IPS DF 6.9 (cell line): ENCODE data around the gene ENPP4.
"Not testable (repeated sequence)": the region's sequence is repeated elsewhere in the genome, so short reads cannot be mapped to it uniquely, and the experiment has no call there.

Experiments used
- DNase-seq: peaks from one replicate; pipeline ENCODE4 v3.0.0-alpha.2; 2013; ENCODE audit warnings: low read depth, low spot score
- H3K27ac ChIP-seq: one replicate; pipeline ENCODE4 v1.5.1; 2013; ENCODE audit warnings: low read length, control low read depth
- H3K27me3 ChIP-seq: 2 replicates; pipeline ENCODE4 v1.6.1; 2013; ENCODE audit warnings: mild to moderate bottlenecking, low read length; ENCODE audit not compliant: control insufficient read depth, insufficient read depth
- H3K36me3 ChIP-seq: 2 replicates; pipeline ENCODE4 v1.6.1; 2013; ENCODE audit warnings: low read length; ENCODE audit not compliant: control insufficient read depth, insufficient read depth
- H3K4me1 ChIP-seq: 2 replicates; pipeline ENCODE4 v1.6.1; 2013; ENCODE audit warnings: low read length; ENCODE audit not compliant: control insufficient read depth, insufficient read depth
- H3K4me3 ChIP-seq: 2 replicates; pipeline ENCODE4 v1.5.1; 2013; ENCODE audit warnings: mild to moderate bottlenecking, low read length
- H3K9me3 ChIP-seq: 2 replicates; pipeline ENCODE4 v1.6.1; 2013; ENCODE audit warnings: low read length, inconsistent platforms; ENCODE audit not compliant: control insufficient read depth, insufficient read depth
- WGBS: extraction: QIAGEN DNeasy Blood & Tissue Kit; methylation state at CpG from one replicate; pipeline ENCODE4 v1.1.7; 2013; ENCODE audit warnings: mixed read lengths, missing lambda C conversion rate; ENCODE audit not compliant: insufficient read length, insufficient coverage; 5-methylcytosine and 5-hydroxymethylcytosine counted together

Gene ENPP4

GRCh38 chr6:46129629-46130511 lies at the start of gene ENPP4:
TSS of gene ENPP4 (plus strand) at chr6:46129989. CDS start at chr6:46139584, 9,595 bp downstream.
- H3K27me3 ChIP-seq, result peaks cover 1% of the 10 kb centered on the region; the same call in 1 of the 2 replicates
- no CpG with 5 or more reads among the region's 61 CpGs for WGBS
- no peaks in the 10 kb centered on the region for H3K4me1 ChIP-seq
- peak; percentile 91 for DNase-seq
- peak within 1 kb of the TSS; percentile 72; the same call in 1 of the 2 replicates for H3K4me3 ChIP-seq
- no peaks in the 10 kb centered on the region for H3K36me3 ChIP-seq
- no peak within 1 kb of the TSS for H3K27ac ChIP-seq
- H3K9me3 ChIP-seq, result no peaks in the 10 kb centered on the region

GRCh38 chr6:46080111-46080510 lies 49.7 kb upstream of the ENPP4 start:
- no peaks in the 10 kb centered on the region for H3K27me3 ChIP-seq
- no peak overlapping the region for H3K27ac ChIP-seq
- WGBS, result no CpG with 5 or more reads among the region's 4 CpGs
- no peaks in the 10 kb centered on the region for H3K4me1 ChIP-seq
- H3K9me3 ChIP-seq, result no peaks in the 10 kb centered on the region
- H3K4me3 ChIP-seq, result no peak overlapping the region
- H3K36me3 ChIP-seq, result no peaks in the 10 kb centered on the region
- DNase-seq, result no peak

GRCh38 chr6:46085688-46086087 lies 44.1 kb upstream of the ENPP4 start:
- H3K36me3 ChIP-seq, H3K27ac ChIP-seq, H3K4me1 ChIP-seq, H3K4me3 ChIP-seq, H3K27me3 ChIP-seq, H3K9me3 ChIP-seq, DNase-seq: not testable (repeated sequence)
- WGBS, result no CpG with 5 or more reads among the region's 10 CpGs

- H3K9me3 ChIP-seq, result no peaks in the 10 kb centered on the region; the same call in 1 of the 2 replicates
- DNase-seq, result no peak
- H3K27ac ChIP-seq, result no peak overlapping the region
- WGBS, result no CpG with 5 or more reads among the region's 10 CpGs
- no peaks in the 10 kb centered on the region for H3K4me1 ChIP-seq
- no peak overlapping the region for H3K4me3 ChIP-seq
- no peaks in the 10 kb centered on the region for H3K36me3 ChIP-seq
- H3K27me3 ChIP-seq, result no peaks in the 10 kb centered on the region
Observed at GRCh38 chr6:46090115-46091079, 39.4 kb upstream of the ENPP4 start.

- Histone ChIP-seq H3K4me1 (no peaks in the 10 kb centered on the region), H3K27ac (no peak overlapping the region), H3K36me3 (no peaks in the 10 kb centered on the region), H3K27me3 (no peaks in the 10 kb centered on the region), H3K9me3 (no peaks in the 10 kb centered on the region; the same call in 1 of the 2 replicates), H3K4me3 (no peak overlapping the region)
- DNase-seq, result no peak
- no CpG with 5 or more reads among the region's 1 CpG for WGBS
Observed at GRCh38 chr6:46091080-46091478, 38.7 kb upstream of the ENPP4 start.

- DNase-seq, result no peak
- no peaks in the 10 kb centered on the region; the same call in 1 of the 2 replicates for H3K9me3 ChIP-seq
- no peak overlapping the region for H3K27ac ChIP-seq
- no CpG with 5 or more reads among the region's 2 CpGs for WGBS
- H3K36me3 ChIP-seq, result no peaks in the 10 kb centered on the region
- no peak overlapping the region for H3K4me3 ChIP-seq
- H3K4me1 ChIP-seq, result no peaks in the 10 kb centered on the region
- H3K27me3 ChIP-seq, result no peaks in the 10 kb centered on the region
Observed at GRCh38 chr6:46095251-46095650, 34.5 kb upstream of the ENPP4 start.

- Histone ChIP-seq H3K36me3 (no peaks in the 10 kb centered on the region), H3K27me3 (no peaks in the 10 kb centered on the region), H3K9me3 (no peaks in the 10 kb centered on the region; the same call in 1 of the 2 replicates), H3K4me1 (no peaks in the 10 kb centered on the region), H3K27ac (no peak overlapping the region), H3K4me3 (no peak overlapping the region)
- no peak for DNase-seq
Observed at GRCh38 chr6:46097366-46097765, 32.4 kb upstream of the ENPP4 start.

- H3K4me3 ChIP-seq, result no peak overlapping the region
Observed at GRCh38 chr6:46098678-46099077, 31.1 kb upstream of the ENPP4 start.

GRCh38 chr6:46099952-46100351 lies 29.8 kb upstream of the ENPP4 start:
- Histone ChIP-seq H3K4me3 (no peak overlapping the region), H3K36me3 (no peaks in the 10 kb centered on the region), H3K27me3 (no peaks in the 10 kb centered on the region), H3K4me1 (no peaks in the 10 kb centered on the region), H3K9me3 (no peaks in the 10 kb centered on the region; the same call in 1 of the 2 replicates), H3K27ac (no peak overlapping the region)
- DNase-seq, result no peak
- no CpG with 5 or more reads among the region's 3 CpGs for WGBS

More at GRCh38 chr6:46098678-46099077, 31.1 kb upstream of the ENPP4 start:
- Histone ChIP-seq H3K27me3 (no peaks in the 10 kb centered on the region), H3K36me3 (no peaks in the 10 kb centered on the region), H3K4me1 (no peaks in the 10 kb centered on the region), H3K9me3 (no peaks in the 10 kb centered on the region; the same call in 1 of the 2 replicates), H3K27ac (no peak overlapping the region)
- no peak for DNase-seq
- WGBS, result no CpG with 5 or more reads among the region's 4 CpGs

GRCh38 chr6:46102123-46102522 lies 27.7 kb upstream of the ENPP4 start:
- Histone ChIP-seq H3K27me3 (no peaks in the 10 kb centered on the region), H3K4me3 (no peak overlapping the region), H3K27ac (no peak overlapping the region), H3K9me3 (no peaks in the 10 kb centered on the region), H3K4me1 (no peaks in the 10 kb centered on the region), H3K36me3 (no peaks in the 10 kb centered on the region)
- DNase-seq, result no peak
- no CpG with 5 or more reads among the region's 3 CpGs for WGBS
